Measurements from ENCODE around the gene TRIM25. TPM values are rescaled to one million over a fixed set of nuclear protein-coding genes. Genes with fewer than 3 reads are reported as not detected.

The TRIM25 gene
- total RNA-seq = 33.2 and 51.0 TPM in 2 replicates

GRCh38 chr17:56913867-56914580 is at the start of gene TRIM25:
Gene TRIM25, minus strand, starts transcription at chr17:56914049. Its CDS starts 61 bp downstream, at chr17:56913988.
- DNase-seq = peak; percentile 93

- peak; percentile 96 for DNase-seq
Observed at GRCh38 chr17:56960596-56961538, 47.0 kb upstream of the TRIM25 start, which contains the start of gene COIL. Gene COIL, minus strand, starts transcription at chr17:56961050. Its CDS starts 31 bp downstream, at chr17:56961019.

GRCh38 chr17:56956992-56957391 is 43.1 kb upstream of the TRIM25 start:
- DNase-seq = no peak

GRCh38 chr17:56949595-56949994 is 35.7 kb upstream of the TRIM25 start:
- DNase-seq = peak; percentile 31

GRCh38 chr17:56948491-56948890 is 34.6 kb upstream of the TRIM25 start:
- DNase-seq = no peak

GRCh38 chr17:56947741-56948140 is 33.9 kb upstream of the TRIM25 start:
- no peak for DNase-seq

- no peak for DNase-seq
Observed at GRCh38 chr17:56945938-56946505, 32.2 kb upstream of the TRIM25 start.

- DNase-seq = no peak
Observed at GRCh38 chr17:56943505-56944125, 29.8 kb upstream of the TRIM25 start.

GRCh38 chr17:56939869-56940484 is 26.1 kb upstream of the TRIM25 start:
- DNase-seq = peak; percentile 88

- DNase-seq = peak; percentile 86
Observed at GRCh38 chr17:56938206-56938605, 24.4 kb upstream of the TRIM25 start.

GRCh38 chr17:56937687-56938086 is 23.8 kb upstream of the TRIM25 start:
- peak; percentile 72 for DNase-seq

- peak; percentile 15 for DNase-seq
Observed at GRCh38 chr17:56936697-56937322, 23.0 kb upstream of the TRIM25 start.

GRCh38 chr17:56935461-56935860 is 21.6 kb upstream of the TRIM25 start:
- DNase-seq = no peak

GRCh38 chr17:56934280-56934679 is 20.4 kb upstream of the TRIM25 start:
- DNase-seq = no peak

- no peak for DNase-seq
Observed at GRCh38 chr17:56933868-56934267, 20.0 kb upstream of the TRIM25 start.

GRCh38 chr17:56933151-56933745 is 19.4 kb upstream of the TRIM25 start:
- no peak for DNase-seq

GRCh38 chr17:56930739-56931337 is 17.0 kb upstream of the TRIM25 start:
- no peak for DNase-seq

- DNase-seq = peak; percentile 13
Observed at GRCh38 chr17:56929362-56929969, 15.6 kb upstream of the TRIM25 start.

- no peak for DNase-seq
Observed at GRCh38 chr17:56928586-56928985, 14.7 kb upstream of the TRIM25 start.

- no peak for DNase-seq
Observed at GRCh38 chr17:56926704-56927103, 12.9 kb upstream of the TRIM25 start.
